GM12892 (cell line): ENCODE data around the gene ALPK1.

Experiments
- POLR2A ChIP-seq: IDR thresholded peaks from 2 replicates; pipeline ENCODE4 v1.6.1; 2011; ENCODE audit warnings: low read depth, low read length, control low read depth
- POLR2AphosphoS5 ChIP-seq: IDR thresholded peaks from 2 replicates; pipeline ENCODE4 v1.6.1; 2011; ENCODE audit warnings: low read depth, low read length, control low read depth

GRCh38 chr4:112422644-112423043 is 125.5 kb downstream of the ALPK1 start:
- TF ChIP-seq POLR2A (no peak), POLR2AphosphoS5 (no peak)
